ENCODE data around the gene MBNL1. TPM values are rescaled to one million over a fixed set of nuclear protein-coding genes. Genes with fewer than 3 reads are reported as not detected.
"Not testable (repeated sequence)": the region's sequence is repeated elsewhere in the genome, so short reads cannot be mapped to it uniquely, and the experiment has no call there.

The MBNL1 gene
- total RNA-seq, 1 donor from 2014 or later, result 69.4 TPM

DNA sequence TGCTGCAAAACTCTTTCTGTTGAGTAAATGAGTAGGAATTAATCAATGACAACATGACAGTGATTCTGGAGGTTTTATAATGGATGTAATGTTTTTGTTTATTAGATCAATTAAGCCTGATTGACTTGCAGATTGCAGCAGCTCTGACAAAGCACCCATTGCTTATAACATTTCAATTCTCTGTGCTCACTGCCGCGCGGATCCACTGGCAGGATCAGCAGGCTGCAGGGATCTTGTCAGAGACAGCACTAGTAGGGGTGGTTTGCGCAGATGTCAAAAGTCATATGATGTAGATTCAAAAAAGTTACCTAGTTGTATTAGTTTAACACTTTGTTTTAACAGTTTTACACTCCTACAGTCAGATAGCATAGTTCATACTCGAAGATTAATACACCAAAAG, 93.4 kb downstream of the MBNL1 start:
- no peaks in the 10 kb centered on the region for H3K27me3 Mint-ChIP-seq
- peaks cover 4% of the 10 kb centered on the region for H3K36me3 Mint-ChIP-seq
- H3K4me3 Mint-ChIP-seq, result no peak overlapping the region
- no peak overlapping the region for H3K27ac Mint-ChIP-seq
- TF ChIP-seq, protein P1, sequence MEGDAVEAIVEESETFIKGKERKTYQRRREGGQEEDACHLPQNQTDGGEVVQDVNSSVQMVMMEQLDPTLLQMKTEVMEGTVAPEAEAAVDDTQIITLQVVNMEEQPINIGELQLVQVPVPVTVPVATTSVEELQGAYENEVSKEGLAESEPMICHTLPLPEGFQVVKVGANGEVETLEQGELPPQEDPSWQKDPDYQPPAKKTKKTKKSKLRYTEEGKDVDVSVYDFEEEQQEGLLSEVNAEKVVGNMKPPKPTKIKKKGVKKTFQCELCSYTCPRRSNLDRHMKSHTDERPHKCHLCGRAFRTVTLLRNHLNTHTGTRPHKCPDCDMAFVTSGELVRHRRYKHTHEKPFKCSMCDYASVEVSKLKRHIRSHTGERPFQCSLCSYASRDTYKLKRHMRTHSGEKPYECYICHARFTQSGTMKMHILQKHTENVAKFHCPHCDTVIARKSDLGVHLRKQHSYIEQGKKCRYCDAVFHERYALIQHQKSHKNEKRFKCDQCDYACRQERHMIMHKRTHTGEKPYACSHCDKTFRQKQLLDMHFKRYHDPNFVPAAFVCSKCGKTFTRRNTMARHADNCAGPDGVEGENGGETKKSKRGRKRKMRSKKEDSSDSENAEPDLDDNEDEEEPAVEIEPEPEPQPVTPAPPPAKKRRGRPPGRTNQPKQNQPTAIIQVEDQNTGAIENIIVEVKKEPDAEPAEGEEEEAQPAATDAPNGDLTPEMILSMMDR (conservative IDR thresholded peaks at IDR 0.05), result no peak
- no peak for DNase-seq (ENCODE audit: extremely low spot score, unreplicated experiment)
- H3K9me3 Mint-ChIP-seq, result no peaks in the 10 kb centered on the region
- peaks cover 33% of the 10 kb centered on the region for H3K4me1 Mint-ChIP-seq (ENCODE audit: unreplicated experiment)

DNA sequence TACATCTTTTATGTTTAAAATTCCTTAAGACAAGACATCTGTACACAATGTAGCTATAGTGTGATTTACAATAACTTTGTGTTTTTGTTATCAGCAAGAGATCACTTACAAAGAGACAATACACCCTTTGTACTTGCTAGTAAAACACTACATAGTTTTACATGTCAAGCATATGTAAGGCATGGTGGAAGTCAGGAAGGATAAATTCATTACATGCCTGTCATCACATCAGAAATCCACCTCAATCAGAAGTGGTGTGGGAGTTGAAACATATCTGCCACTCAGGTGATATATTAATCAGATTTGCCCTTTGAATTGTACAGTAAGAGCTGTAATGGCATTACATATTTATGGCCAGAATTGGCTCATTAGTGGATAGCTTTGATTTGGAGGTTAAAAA, 95.5 kb downstream of the MBNL1 start:
- H3K36me3 Mint-ChIP-seq, result peaks cover 23% of the 10 kb centered on the region
- H3K4me3 Mint-ChIP-seq, result no peak overlapping the region
- DNase-seq (ENCODE audit: extremely low spot score, unreplicated experiment), result no peak
- H3K27me3 Mint-ChIP-seq, result no peaks in the 10 kb centered on the region
- TF ChIP-seq, protein P1 (conservative IDR thresholded peaks at IDR 0.05), result no peak
- H3K4me1 Mint-ChIP-seq (ENCODE audit: unreplicated experiment), result peaks cover 25% of the 10 kb centered on the region
- H3K9me3 Mint-ChIP-seq, result no peaks in the 10 kb centered on the region
- no peak overlapping the region for H3K27ac Mint-ChIP-seq

DNA sequence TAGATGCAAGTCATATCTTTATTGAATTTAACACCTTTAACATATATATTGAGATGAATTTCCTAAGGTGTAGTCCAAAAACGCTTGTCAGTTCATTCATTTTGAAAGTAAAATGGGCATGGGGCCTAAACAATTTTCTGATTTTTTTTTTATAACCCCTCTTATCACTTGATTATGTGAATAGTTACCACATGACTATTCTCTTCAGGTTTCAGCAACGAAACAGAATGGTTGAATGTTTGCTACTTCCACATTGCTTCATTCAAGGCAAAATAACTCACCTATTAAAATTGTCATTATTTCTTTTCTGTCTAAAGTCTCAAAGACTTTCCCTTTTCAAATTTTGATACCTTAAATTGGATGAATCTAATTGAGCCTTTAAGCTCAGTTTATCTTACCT, 96.4 kb downstream of the MBNL1 start:
- Mint-ChIP-seq H3K4me3 (no peak overlapping the region), H3K36me3 (peaks cover 28% of the 10 kb centered on the region), H3K9me3 (no peaks in the 10 kb centered on the region), H3K4me1 (ENCODE audit: unreplicated experiment) (peaks cover 17% of the 10 kb centered on the region), H3K27ac (no peak overlapping the region), H3K27me3 (no peaks in the 10 kb centered on the region)
- DNase-seq (ENCODE audit: extremely low spot score, unreplicated experiment), result no peak
- TF ChIP-seq, protein P1 (conservative IDR thresholded peaks at IDR 0.05), result no peak

- peaks cover 31% of the 10 kb centered on the region for H3K36me3 Mint-ChIP-seq
- DNase-seq (ENCODE audit: extremely low spot score, unreplicated experiment), result no peak
- no peak overlapping the region for H3K27ac Mint-ChIP-seq
- TF ChIP-seq, protein P1 (conservative IDR thresholded peaks at IDR 0.05), result no peak
- no peak overlapping the region for H3K4me3 Mint-ChIP-seq
- no peaks in the 10 kb centered on the region for H3K9me3 Mint-ChIP-seq
- H3K4me1 Mint-ChIP-seq (ENCODE audit: unreplicated experiment), result peaks cover 17% of the 10 kb centered on the region
- no peaks in the 10 kb centered on the region for H3K27me3 Mint-ChIP-seq
Observed at GRCh38 chr3:152365766-152366593, 97.3 kb downstream of the MBNL1 start.

- H3K27me3 Mint-ChIP-seq; DNase-seq (ENCODE audit: extremely low spot score, unreplicated experiment); H3K4me3 Mint-ChIP-seq; H3K9me3 Mint-ChIP-seq; H3K27ac Mint-ChIP-seq: not testable (repeated sequence)
- peaks cover 39% of the 10 kb centered on the region for H3K36me3 Mint-ChIP-seq
- peaks cover 17% of the 10 kb centered on the region for H3K4me1 Mint-ChIP-seq (ENCODE audit: unreplicated experiment)
Observed at GRCh38 chr3:152367192-152367591, 98.5 kb downstream of the MBNL1 start.

- not testable (repeated sequence) for H3K9me3 Mint-ChIP-seq, H3K4me3 Mint-ChIP-seq
- peaks cover 33% of the 10 kb centered on the region for H3K36me3 Mint-ChIP-seq
Observed at GRCh38 chr3:152372633-152373032, 103.9 kb downstream of the MBNL1 start.

More at GRCh38 chr3:152372633-152373032, 103.9 kb downstream of the MBNL1 start:
- not testable (repeated sequence) for H3K27me3 Mint-ChIP-seq; DNase-seq (ENCODE audit: extremely low spot score, unreplicated experiment); H3K27ac Mint-ChIP-seq; H3K4me1 Mint-ChIP-seq (ENCODE audit: unreplicated experiment)

Measured in type B pancreatic cell (in vitro differentiated cells).